Caco-2 (cell line): ENCODE data around the gene HMCN1. TPM values are rescaled to one million over a fixed set of nuclear protein-coding genes. Genes with fewer than 3 reads are reported as not detected.

Source experiments
- BruUV-seq: library from RNA; stranded (reverse); fragments of 400-500 nt; replicated peaks from 2 replicates; lab custom pipeline; 2021; lab: Mats Ljungman, UMichigan
- CTCF ChIA-PET: fragments of 300-600 bp; sonication (Branson Sonifier 250); formaldehyde crosslinking; loops from one replicate; lab custom pipeline; 2022; ENCODE audit warnings: antibody characterized with exemption; lab: Charles Lee
- POLR2A ChIA-PET: fragments of 300-600 bp; sonication (Branson Sonifier 250); formaldehyde crosslinking; loops from one replicate; lab custom pipeline; 2022; ENCODE audit warnings: antibody characterized with exemption; lab: Charles Lee
- DNase-seq, 2 experiments: peaks; one replicate each; pipeline versions ENCODE4 v3.0.0 to v3.0.0-alpha.2; 2020 to 2022
- H3K27me3 ChIP-seq: replicated peaks from 2 replicates; pipeline ENCODE4 v1.6.0; 2011; ENCODE audit warnings: low read length; ENCODE audit not compliant: control insufficient read depth, insufficient read depth
- H3K36me3 ChIP-seq: 2 replicates; pipeline ENCODE4 v1.5.1; 2011; ENCODE audit warnings: low read length; ENCODE audit not compliant: control insufficient read depth, insufficient read depth
- H3K4me1 ChIP-seq: fragments of 250-450 bp; sonication (Bioruptor Pico); 2 replicates; pipeline ENCODE4 v1.5.1; 2020; ENCODE audit warnings: mild to moderate bottlenecking
- H3K4me3 ChIP-seq: 2 replicates; pipeline ENCODE4 v1.5.1; 2011; ENCODE audit warnings: low read depth, mild to moderate bottlenecking, control low read depth, low read length
- H3K9me3 ChIP-seq: fragments of 250-450 bp; sonication (Bioruptor Pico); 2 replicates; pipeline ENCODE4 v1.5.1; 2020; ENCODE audit warnings: mild to moderate bottlenecking, moderate library complexity
- H3K27ac Mint-ChIP-seq: one replicate; pipeline ENCODE4 v1.8.0; 2022; ENCODE audit warnings: mixed read lengths; ENCODE audit not compliant: unreplicated experiment
- H3K27me3 Mint-ChIP-seq: one replicate; pipeline ENCODE4 v1.8.0; 2022; ENCODE audit warnings: mixed read lengths; ENCODE audit not compliant: insufficient read depth, unreplicated experiment
- H3K36me3 Mint-ChIP-seq: one replicate; pipeline ENCODE4 v1.8.0; 2022; ENCODE audit warnings: mild to moderate bottlenecking, mixed read lengths; ENCODE audit not compliant: insufficient read depth, unreplicated experiment
- H3K4me1 Mint-ChIP-seq: one replicate; pipeline ENCODE4 v1.8.0; 2022; ENCODE audit warnings: low read depth, mixed read lengths; ENCODE audit not compliant: unreplicated experiment
- H3K4me3 Mint-ChIP-seq: one replicate; pipeline ENCODE4 v1.8.0; 2022; ENCODE audit warnings: mild to moderate bottlenecking, moderate library complexity, mixed read lengths; ENCODE audit not compliant: unreplicated experiment
- H3K9me3 Mint-ChIP-seq: one replicate; pipeline ENCODE4 v1.8.0; 2022; ENCODE audit warnings: mixed read lengths; ENCODE audit not compliant: unreplicated experiment
- CTCF ChIP-seq, 2 experiments: fragments of 200-600 bp in 1 of 2; IDR thresholded peaks; 1 replicate in 1 of 2; 2 replicates in 1 of 2; pipeline versions ENCODE4 v1.5.1 to v1.8.0; 2011 to 2022; ENCODE audit warnings: antibody characterized with exemption in 1 of 2, control low read depth in 1 of 2, inconsistent platforms in 1 of 2, low read depth in 1 of 2, low read length in 1 of 2, mild to moderate bottlenecking in 1 of 2, moderate library complexity in 1 of 2; ENCODE audit not compliant: insufficient read depth in 1 of 2, severe bottlenecking in 1 of 2, unreplicated experiment in 1 of 2
- intact Hi-C: fragments of 100-400 bp; cut with micrococcal nuclease; formaldehyde crosslinking; loops from one replicate; pipeline ENCODE4 v1.10.0; 2022; ENCODE audit not compliant: unreplicated experiment
- total RNA-seq: library from RNA; stranded (reverse); gene quantifications from 2 replicates; pipeline ENCODE4 v1.2.3, GENCODE V29; 2022

HMCN1 gene
- total RNA-seq, 1 experiment from 2014 or later, result 0.02 TPM

- H3K36me3 ChIP-seq, result no peaks in the 10 kb centered on the region
- Mint-ChIP-seq H3K36me3 (no peaks in the 10 kb centered on the region), H3K9me3 (no peaks in the 10 kb centered on the region), H3K4me3 (no peak overlapping the region), H3K4me1 (no peaks in the 10 kb centered on the region), H3K27ac (no peak overlapping the region), H3K27me3 (peaks cover 2% of the 10 kb centered on the region)
- ChIA-PET POLR2A (no interaction called here), CTCF (interaction anchor here (0.9 kb wide), 1 partner anchor 490 kb away, joined by 4 read pairs; no protein-coding TSS in a partner anchor)
- H3K4me3 ChIP-seq, result no peak overlapping the region
- intact Hi-C loops, result loop anchor here (10.0 kb wide), 1 partner anchor 93 kb away; no protein-coding TSS in a partner anchor
- BruUV-seq, result no TSS peak
- no peak for TF ChIP-seq CTCF (IDR thresholded peaks at IDR 0.05; ENCODE audit: insufficient read depth in 1 of 2, low read depth in 1 of 2, low read length in 1 of 2, severe bottlenecking in 1 of 2, unreplicated experiment in 1 of 2)
- H3K9me3 ChIP-seq, result no peaks in the 10 kb centered on the region
- no peak for DNase-seq
- H3K4me1 ChIP-seq, result no peaks in the 10 kb centered on the region
- H3K27me3 ChIP-seq, result no peaks in the 10 kb centered on the region
Observed at GRCh38 chr1:185722098-185722497, 12.1 kb upstream of the HMCN1 start.

GRCh38 chr1:185727726-185728125 lies 6.5 kb upstream of the HMCN1 start:
- H3K4me3 Mint-ChIP-seq, result no peak overlapping the region
- H3K27ac Mint-ChIP-seq, result no peak overlapping the region
- no peaks in the 10 kb centered on the region for H3K9me3 ChIP-seq
- intact Hi-C loops, result loop anchor here (10.0 kb wide), 1 partner anchor 87 kb away; no protein-coding TSS in a partner anchor
- H3K9me3 Mint-ChIP-seq, result peaks cover 13% of the 10 kb centered on the region
- POLR2A ChIA-PET, result no interaction called here
- no peaks in the 10 kb centered on the region for H3K4me1 Mint-ChIP-seq
- H3K4me1 ChIP-seq, result no peaks in the 10 kb centered on the region
- no peak for TF ChIP-seq CTCF (IDR thresholded peaks at IDR 0.05; ENCODE audit: insufficient read depth in 1 of 2, low read depth in 1 of 2, low read length in 1 of 2, severe bottlenecking in 1 of 2, unreplicated experiment in 1 of 2)
- no peaks in the 10 kb centered on the region for H3K36me3 Mint-ChIP-seq
- peaks cover 18% of the 10 kb centered on the region for H3K27me3 Mint-ChIP-seq
- H3K4me3 ChIP-seq, result no peak overlapping the region
- BruUV-seq, result no TSS peak
- DNase-seq, result no peak
- H3K27me3 ChIP-seq, result no peaks in the 10 kb centered on the region
- no peaks in the 10 kb centered on the region for H3K36me3 ChIP-seq
- CTCF ChIA-PET, result no interaction called here

- Mint-ChIP-seq H3K9me3 (peaks cover 13% of the 10 kb centered on the region), H3K4me1 (peaks cover 8% of the 10 kb centered on the region), H3K36me3 (no peaks in the 10 kb centered on the region), H3K4me3 (no peak overlapping the region), H3K27me3 (peaks cover 27% of the 10 kb centered on the region), H3K27ac (no peak overlapping the region)
- ChIA-PET CTCF (no interaction called here), POLR2A (no interaction called here)
- no peak for DNase-seq
- Histone ChIP-seq H3K36me3 (no peaks in the 10 kb centered on the region), H3K4me1 (no peaks in the 10 kb centered on the region), H3K9me3 (no peaks in the 10 kb centered on the region), H3K27me3 (no peaks in the 10 kb centered on the region; the same call in 1 of the 2 replicates), H3K4me3 (no peak overlapping the region)
- no peak for TF ChIP-seq CTCF (IDR thresholded peaks at IDR 0.05; ENCODE audit: insufficient read depth in 1 of 2, low read depth in 1 of 2, low read length in 1 of 2, severe bottlenecking in 1 of 2, unreplicated experiment in 1 of 2)
- intact Hi-C loops, result no loop called here
- no TSS peak for BruUV-seq
Observed at GRCh38 chr1:185731446-185731845, 2.7 kb upstream of the HMCN1 start.
